SKM-1 treated with dmso at 0.1 percent for 144 hours (cell line): Measurements from ENCODE around the gene TRIO.

Experiments used
- DNase-seq: peaks from one replicate; lab custom pipeline; 2025; ENCODE audit not compliant: unreplicated experiment; lab: John Stamatoyannopoulos, UW

Gene TRIO

GRCh38 chr5:14469551-14470377 is 326.6 kb downstream of the TRIO start:
- DNase-seq, result no peak

- no peak for DNase-seq
Measured at GRCh38 chr5:14471507-14471906, 328.4 kb downstream of the TRIO start.

GRCh38 chr5:14472986-14473567 is 329.9 kb downstream of the TRIO start:
- no peak for DNase-seq

- DNase-seq, result no peak
Measured at GRCh38 chr5:14475045-14475444, 331.9 kb downstream of the TRIO start.

- no peak for DNase-seq
Measured at GRCh38 chr5:14476786-14477435, 333.8 kb downstream of the TRIO start.

GRCh38 chr5:14479143-14479696 is 336.1 kb downstream of the TRIO start:
- DNase-seq, result no peak

- no peak for DNase-seq
Measured at GRCh38 chr5:14481349-14481748, 338.2 kb downstream of the TRIO start.

- no peak for DNase-seq
Measured at GRCh38 chr5:14482085-14482484, 338.9 kb downstream of the TRIO start.

- DNase-seq, result no peak
Measured at GRCh38 chr5:14483504-14484157, 340.5 kb downstream of the TRIO start.

- no peak for DNase-seq
Measured at GRCh38 chr5:14486486-14486885, 343.3 kb downstream of the TRIO start.

GRCh38 chr5:14486996-14487896 is 344.1 kb downstream of the TRIO start:
- DNase-seq, result no peak

GRCh38 chr5:14487897-14488570 is 344.9 kb downstream of the TRIO start:
- DNase-seq, result no peak

GRCh38 chr5:14488709-14489108 is 345.6 kb downstream of the TRIO start:
- no peak for DNase-seq

GRCh38 chr5:14489643-14490042 is 346.5 kb downstream of the TRIO start:
- no peak for DNase-seq

- DNase-seq, result peak; percentile 20
Measured at GRCh38 chr5:14490309-14490711, 347.2 kb downstream of the TRIO start.

GRCh38 chr5:14491015-14491915 is 348.1 kb downstream of the TRIO start:
- DNase-seq, result no peak

GRCh38 chr5:14492331-14492964 is 349.3 kb downstream of the TRIO start:
- DNase-seq, result no peak

GRCh38 chr5:14495301-14495700 is 352.2 kb downstream of the TRIO start:
- no peak for DNase-seq
